ENCODE results near the gene HOXA7. TPM values are rescaled to one million over a fixed set of nuclear protein-coding genes. Genes with fewer than 3 reads are reported as not detected.

HOXA7 gene
- total and polyA plus RNA-seq, 7 donors: 2.9 to 10.2 (median 6.2) TPM

DNA sequence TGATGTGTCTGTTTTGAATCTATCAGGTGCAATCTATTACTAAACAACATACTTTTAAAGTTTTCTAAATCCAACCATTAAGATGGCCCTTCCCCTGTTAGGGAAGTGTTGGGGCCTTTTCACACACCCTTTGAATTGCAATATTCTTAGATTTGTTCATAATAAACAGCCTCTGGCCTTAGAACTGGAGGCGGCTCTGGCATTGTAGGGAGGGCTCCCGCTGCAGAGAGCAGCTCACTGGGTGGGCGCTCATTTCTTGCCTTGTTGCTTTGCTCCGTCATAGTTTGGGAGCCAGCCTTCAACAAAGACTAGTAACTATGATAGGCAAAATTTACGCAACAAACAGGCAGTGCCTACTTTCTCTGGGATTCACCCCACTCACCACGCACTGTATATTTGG lies 21.9 kb upstream of the HOXA7 start:
- ATAC-seq (peak in 2 of 4 donors; percentile 19 to 37), DNase-seq (peak in 1 of 2 donors; percentile 54)
- 47 to 72% (median 66%) methylated on average over 6 of the region's 6 CpGs for WGBS, 3 donors
- no peaks in the 10 kb centered on the region for H3K9me3 ChIP-seq
- intact Hi-C loops (cut with DNase I): no loop called here
- peak overlapping the region; percentile 79 for H3K4me3 ChIP-seq
- no peaks in the 10 kb centered on the region for H3K36me3 ChIP-seq (ENCODE audit: insufficient read depth in 1 of 2, low read depth in 1 of 2)
- peaks cover 0 to 22% (median 2%) of the 10 kb centered on the region in 3 donors for H3K27me3 ChIP-seq (ENCODE audit: insufficient read depth in 3 of 3, low read length in 2 of 3)
- H3K27ac ChIP-seq: peak overlapping the region; percentile 92
- TF ChIP-seq, protein P1, sequence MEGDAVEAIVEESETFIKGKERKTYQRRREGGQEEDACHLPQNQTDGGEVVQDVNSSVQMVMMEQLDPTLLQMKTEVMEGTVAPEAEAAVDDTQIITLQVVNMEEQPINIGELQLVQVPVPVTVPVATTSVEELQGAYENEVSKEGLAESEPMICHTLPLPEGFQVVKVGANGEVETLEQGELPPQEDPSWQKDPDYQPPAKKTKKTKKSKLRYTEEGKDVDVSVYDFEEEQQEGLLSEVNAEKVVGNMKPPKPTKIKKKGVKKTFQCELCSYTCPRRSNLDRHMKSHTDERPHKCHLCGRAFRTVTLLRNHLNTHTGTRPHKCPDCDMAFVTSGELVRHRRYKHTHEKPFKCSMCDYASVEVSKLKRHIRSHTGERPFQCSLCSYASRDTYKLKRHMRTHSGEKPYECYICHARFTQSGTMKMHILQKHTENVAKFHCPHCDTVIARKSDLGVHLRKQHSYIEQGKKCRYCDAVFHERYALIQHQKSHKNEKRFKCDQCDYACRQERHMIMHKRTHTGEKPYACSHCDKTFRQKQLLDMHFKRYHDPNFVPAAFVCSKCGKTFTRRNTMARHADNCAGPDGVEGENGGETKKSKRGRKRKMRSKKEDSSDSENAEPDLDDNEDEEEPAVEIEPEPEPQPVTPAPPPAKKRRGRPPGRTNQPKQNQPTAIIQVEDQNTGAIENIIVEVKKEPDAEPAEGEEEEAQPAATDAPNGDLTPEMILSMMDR (IDR thresholded peaks at IDR 0.05): no peak
- peaks cover 27% of the 10 kb centered on the region for H3K4me1 ChIP-seq

DNA sequence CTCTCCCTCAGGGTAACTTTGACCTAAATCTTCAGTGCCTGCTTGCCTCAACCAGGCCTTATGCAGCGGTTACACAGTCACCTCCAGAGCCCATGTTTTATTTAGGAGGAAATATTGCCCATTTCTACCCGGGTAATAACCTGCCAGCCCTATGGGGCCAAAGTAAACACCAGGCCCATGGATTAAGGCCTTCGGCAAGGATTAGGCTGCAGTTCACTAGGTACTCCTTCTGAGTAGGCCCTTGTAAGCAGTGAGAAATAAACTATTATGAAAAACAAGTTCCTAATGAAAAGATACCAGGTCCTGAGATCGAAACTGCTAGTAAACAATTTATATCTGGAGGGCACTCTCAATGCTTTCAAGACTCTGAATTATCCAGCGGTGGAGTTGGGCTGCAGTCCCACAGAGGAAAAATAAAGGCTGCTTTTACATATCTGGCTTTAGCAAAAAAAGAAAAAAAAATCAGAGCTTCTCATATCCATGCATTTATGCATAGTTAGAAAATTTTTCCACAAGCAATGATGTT lies 21.4 kb upstream of the HOXA7 start:
- Histone ChIP-seq H3K27ac (peak overlapping the region; percentile 92), H3K36me3 (ENCODE audit: insufficient read depth in 1 of 2, low read depth in 1 of 2) (no peaks in the 10 kb centered on the region), H3K9me3 (no peaks in the 10 kb centered on the region), H3K4me1 (peaks cover 23% of the 10 kb centered on the region), H3K27me3 (ENCODE audit: insufficient read depth in 3 of 3, low read length in 2 of 3) (peaks cover 0 to 17% (median 0%) of the 10 kb centered on the region in 3 donors), H3K4me3 (peak overlapping the region; percentile 79)
- TF ChIP-seq, protein P1 (IDR thresholded peaks at IDR 0.05): no peak
- ATAC-seq: no peak
- DNase-seq: no peak
- intact Hi-C loops (cut with DNase I): no loop called here
- 43 to 52% (median 52%) methylated on average over 5 of the region's 5 CpGs for WGBS, 3 donors

DNA sequence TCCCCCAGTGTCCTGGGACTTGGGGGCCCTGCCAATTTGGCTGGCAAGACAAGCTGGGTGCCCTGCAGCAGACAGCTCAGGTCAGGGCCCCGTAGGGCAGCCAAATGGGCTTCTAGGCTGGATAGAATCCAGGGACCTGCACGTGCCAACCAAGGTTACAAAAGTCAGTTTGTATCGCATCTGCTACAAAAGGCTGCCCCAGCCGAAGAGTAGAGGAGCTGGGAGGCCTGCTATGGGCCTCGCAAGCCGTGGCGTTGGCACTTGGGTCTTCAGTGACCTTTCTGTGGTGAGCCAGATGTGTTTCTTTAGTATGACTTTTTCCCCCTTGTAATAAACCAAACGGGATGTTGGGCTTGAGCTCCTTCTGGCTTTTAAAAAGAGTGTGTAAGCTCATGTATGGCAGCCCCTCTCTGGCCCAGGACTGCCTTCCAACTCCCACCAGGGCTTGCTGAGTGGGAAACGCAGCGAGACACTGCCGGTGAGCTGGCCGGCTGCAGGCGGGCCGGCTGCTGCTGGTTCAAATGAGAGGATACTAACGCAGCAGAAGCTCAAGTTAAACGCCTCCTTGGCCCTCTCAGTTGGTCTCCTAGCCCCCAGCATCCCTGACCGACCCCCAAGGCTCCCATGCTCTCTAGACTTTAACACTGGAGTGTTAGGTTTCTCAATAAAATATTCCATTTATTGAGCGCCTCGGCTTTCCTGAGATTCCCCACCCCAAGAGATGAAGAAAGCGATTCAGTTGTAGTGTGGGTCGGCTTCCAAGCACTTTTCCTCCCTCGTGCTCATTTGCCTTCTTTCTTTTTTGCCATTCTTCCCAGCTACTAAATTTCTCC lies 20.7 kb upstream of the HOXA7 start:
- Histone ChIP-seq H3K9me3 (no peaks in the 10 kb centered on the region), H3K36me3 (ENCODE audit: insufficient read depth in 1 of 2, low read depth in 1 of 2) (no peaks in the 10 kb centered on the region), H3K4me3 (peak overlapping the region; percentile 79), H3K27ac (peak overlapping the region; percentile 92), H3K27me3 (ENCODE audit: insufficient read depth in 3 of 3, low read length in 2 of 3) (peaks cover 0 to 10% (median 0%) of the 10 kb centered on the region in 3 donors), H3K4me1 (peaks cover 23% of the 10 kb centered on the region)
- intact Hi-C loops (cut with DNase I): no loop called here
- ATAC-seq (peak in 1 of 4 donors; percentile 4), DNase-seq (peak in 1 of 2 donors; percentile 70)
- TF ChIP-seq, protein P1 (IDR thresholded peaks at IDR 0.05): no peak
- WGBS, 3 donors: 41 to 53% (median 46%) methylated on average over 22 of the region's 22 CpGs

DNA sequence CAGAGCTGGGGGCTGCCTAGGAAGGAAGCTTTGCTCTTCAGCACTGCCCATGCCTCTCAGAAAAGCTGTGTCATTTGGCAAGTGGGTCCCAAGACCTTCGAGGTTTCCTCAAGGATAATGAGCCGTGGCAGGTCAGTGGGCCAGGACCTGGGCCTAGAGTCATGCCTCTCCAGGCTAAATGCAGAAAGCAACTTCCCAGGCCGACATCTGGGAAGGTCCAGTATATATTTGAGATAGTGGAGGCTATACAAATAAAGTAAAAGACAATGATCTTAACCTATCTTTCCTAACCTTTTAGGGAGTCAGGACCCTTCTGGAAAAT lies 20.0 kb upstream of the HOXA7 start:
- intact Hi-C loops (cut with DNase I): no loop called here
- H3K27ac ChIP-seq: peak overlapping the region; percentile 92
- ATAC-seq: no peak
- WGBS, 3 donors: 43 to 71% (median 54%) methylated on average over 3 of the region's 3 CpGs
- peaks cover 23% of the 10 kb centered on the region for H3K4me1 ChIP-seq
- no peaks in the 10 kb centered on the region for H3K9me3 ChIP-seq
- peak overlapping the region; percentile 79 for H3K4me3 ChIP-seq
- no peak for DNase-seq
- TF ChIP-seq, protein P1 (IDR thresholded peaks at IDR 0.05): no peak
- H3K36me3 ChIP-seq (ENCODE audit: insufficient read depth in 1 of 2, low read depth in 1 of 2): no peaks in the 10 kb centered on the region
- peaks cover 0 to 4% (median 0%) of the 10 kb centered on the region in 3 donors for H3K27me3 ChIP-seq (ENCODE audit: insufficient read depth in 3 of 3, low read length in 2 of 3)
